HL-60 (cell line): ENCODE results near the gene FUT1.

ENCODE experiments used
- CTCF ChIP-seq: IDR thresholded peaks from one replicate; pipeline ENCODE4 v1.5.1; 2011; ENCODE audit warnings: low read length, control low read depth, inconsistent platforms; ENCODE audit not compliant: insufficient read depth
- GABPA ChIP-seq: IDR thresholded peaks from 2 replicates; pipeline ENCODE4 v1.6.1; 2012; ENCODE audit warnings: low read depth
- POLR2AphosphoS5 ChIP-seq: IDR thresholded peaks from 2 replicates; pipeline ENCODE4 v1.6.1; 2012; ENCODE audit warnings: low read depth
- REST ChIP-seq: IDR thresholded peaks from 2 replicates; pipeline ENCODE4 v1.6.1; 2012; ENCODE audit warnings: low read depth; ENCODE audit not compliant: insufficient replicate concordance

GRCh38 chr19:48698046-48698445 is 54.4 kb downstream of the FUT1 start:
- no peak for TF ChIP-seq POLR2AphosphoS5
- no peak for TF ChIP-seq CTCF
- TF ChIP-seq GABPA = no peak
- TF ChIP-seq REST = no peak
